OCI-LY7 (cell line): ENCODE results near the gene ANO2.

Source experiments
- CTCF ChIP-seq: fragments of 200-600 bp; sonication (generic); conservative IDR thresholded peaks from 2 replicates; pipeline ENCODE4 v1.5.1; 2014; ENCODE audit warnings: mild to moderate bottlenecking, antibody characterized with exemption, low read length, moderate library complexity, mixed read lengths
- EZH2phosphoT487 ChIP-seq: fragments of 200-600 bp; sonication (generic); IDR thresholded peaks from 2 replicates; pipeline ENCODE4 v1.6.1; 2018; ENCODE audit warnings: low read depth, borderline replicate concordance, mild to moderate bottlenecking, mixed run types, antibody characterized with exemption, low read length, moderate library complexity, mixed read lengths

DNA sequence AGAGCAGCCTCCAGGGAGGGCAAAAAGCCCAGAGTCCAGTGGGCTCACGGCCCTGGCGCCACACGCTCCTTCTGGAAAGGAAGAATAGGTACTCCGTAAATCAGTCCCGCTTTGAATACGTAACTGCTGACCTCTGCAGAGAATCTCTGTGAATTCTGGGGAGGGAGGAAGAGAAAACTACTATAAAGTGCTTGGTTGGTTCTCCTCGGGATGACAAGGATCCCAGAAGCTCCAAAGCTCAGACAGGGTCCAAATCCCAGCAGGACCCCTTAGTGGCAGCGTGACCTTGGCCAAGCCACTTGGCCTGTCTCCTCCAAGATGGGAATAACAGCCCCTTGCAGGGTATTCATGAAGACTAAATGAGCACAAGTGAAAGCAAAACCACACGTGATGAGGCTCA is 31.7 kb downstream of the ANO2 start:
- TF ChIP-seq CTCF (no peak), EZH2phosphoT487 (no peak)
